HUDEP-2 (cell line): ENCODE measurements around the gene PHF3.

Experiments used
- DNase-seq, 76 experiments: peaks; one replicate each; lab custom pipeline; 2025; ENCODE audit not compliant: unreplicated experiment in 76 of 76; lab: John Stamatoyannopoulos, UW

Gene PHF3, protein sequence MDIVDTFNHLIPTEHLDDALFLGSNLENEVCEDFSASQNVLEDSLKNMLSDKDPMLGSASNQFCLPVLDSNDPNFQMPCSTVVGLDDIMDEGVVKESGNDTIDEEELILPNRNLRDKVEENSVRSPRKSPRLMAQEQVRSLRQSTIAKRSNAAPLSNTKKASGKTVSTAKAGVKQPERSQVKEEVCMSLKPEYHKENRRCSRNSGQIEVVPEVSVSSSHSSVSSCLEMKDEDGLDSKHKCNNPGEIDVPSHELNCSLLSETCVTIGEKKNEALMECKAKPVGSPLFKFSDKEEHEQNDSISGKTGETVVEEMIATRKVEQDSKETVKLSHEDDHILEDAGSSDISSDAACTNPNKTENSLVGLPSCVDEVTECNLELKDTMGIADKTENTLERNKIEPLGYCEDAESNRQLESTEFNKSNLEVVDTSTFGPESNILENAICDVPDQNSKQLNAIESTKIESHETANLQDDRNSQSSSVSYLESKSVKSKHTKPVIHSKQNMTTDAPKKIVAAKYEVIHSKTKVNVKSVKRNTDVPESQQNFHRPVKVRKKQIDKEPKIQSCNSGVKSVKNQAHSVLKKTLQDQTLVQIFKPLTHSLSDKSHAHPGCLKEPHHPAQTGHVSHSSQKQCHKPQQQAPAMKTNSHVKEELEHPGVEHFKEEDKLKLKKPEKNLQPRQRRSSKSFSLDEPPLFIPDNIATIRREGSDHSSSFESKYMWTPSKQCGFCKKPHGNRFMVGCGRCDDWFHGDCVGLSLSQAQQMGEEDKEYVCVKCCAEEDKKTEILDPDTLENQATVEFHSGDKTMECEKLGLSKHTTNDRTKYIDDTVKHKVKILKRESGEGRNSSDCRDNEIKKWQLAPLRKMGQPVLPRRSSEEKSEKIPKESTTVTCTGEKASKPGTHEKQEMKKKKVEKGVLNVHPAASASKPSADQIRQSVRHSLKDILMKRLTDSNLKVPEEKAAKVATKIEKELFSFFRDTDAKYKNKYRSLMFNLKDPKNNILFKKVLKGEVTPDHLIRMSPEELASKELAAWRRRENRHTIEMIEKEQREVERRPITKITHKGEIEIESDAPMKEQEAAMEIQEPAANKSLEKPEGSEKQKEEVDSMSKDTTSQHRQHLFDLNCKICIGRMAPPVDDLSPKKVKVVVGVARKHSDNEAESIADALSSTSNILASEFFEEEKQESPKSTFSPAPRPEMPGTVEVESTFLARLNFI (N-terminal part only)

DNA sequence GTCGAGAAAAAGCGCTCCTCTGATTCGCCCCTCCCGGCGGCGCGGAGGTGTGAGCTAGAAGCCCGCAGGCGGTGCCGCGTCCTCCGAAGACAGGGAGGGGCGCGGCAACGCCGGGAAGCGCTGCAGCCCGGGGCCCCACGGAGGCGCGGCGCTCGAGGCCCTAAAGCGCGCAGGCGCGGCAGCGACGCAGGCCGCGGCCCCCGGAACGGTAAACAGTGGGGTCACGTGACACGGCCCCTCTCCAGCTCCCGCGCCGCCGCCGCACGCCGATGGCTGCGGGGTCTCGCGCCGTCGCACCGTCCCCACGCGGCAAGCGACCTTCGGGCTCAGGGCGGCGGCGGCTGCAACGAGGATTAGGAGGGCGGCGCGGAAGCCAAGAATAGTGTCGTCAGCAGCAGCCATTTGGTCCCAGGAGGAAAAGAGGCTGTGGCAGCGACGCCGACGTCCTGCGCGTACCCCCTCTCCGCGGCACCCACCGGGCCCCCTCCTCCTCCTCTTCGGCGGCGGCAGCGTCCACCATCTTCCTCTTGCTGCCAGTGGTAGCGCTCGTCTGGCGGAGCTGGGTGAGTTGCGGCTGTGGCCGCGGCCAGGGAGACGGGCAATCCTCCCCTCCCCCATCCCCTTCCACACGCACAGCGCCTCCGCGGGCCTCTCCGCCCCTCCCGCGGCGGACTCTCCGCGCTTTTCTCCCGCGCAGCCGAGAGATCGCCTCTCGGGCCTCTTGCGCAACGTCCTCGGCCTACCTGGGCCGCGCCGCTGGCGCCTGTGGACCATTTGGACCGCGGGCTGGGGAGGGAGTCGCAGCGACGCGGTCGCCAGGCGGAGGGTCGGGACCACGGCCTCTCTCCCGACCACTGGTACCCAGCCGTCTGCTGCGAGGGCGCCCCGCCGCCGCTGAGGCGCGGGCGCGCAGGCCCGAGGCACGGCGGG, at the start of gene PHF3:
TSS of gene PHF3 (plus strand) at position 215 of the 930 bp plus-strand sequence. CDS start 10,750 bp downstream, outside the sequence.
- DNase-seq = peak in 75 of 76 experiments; percentile 39 to 93 (median 86)

DNA sequence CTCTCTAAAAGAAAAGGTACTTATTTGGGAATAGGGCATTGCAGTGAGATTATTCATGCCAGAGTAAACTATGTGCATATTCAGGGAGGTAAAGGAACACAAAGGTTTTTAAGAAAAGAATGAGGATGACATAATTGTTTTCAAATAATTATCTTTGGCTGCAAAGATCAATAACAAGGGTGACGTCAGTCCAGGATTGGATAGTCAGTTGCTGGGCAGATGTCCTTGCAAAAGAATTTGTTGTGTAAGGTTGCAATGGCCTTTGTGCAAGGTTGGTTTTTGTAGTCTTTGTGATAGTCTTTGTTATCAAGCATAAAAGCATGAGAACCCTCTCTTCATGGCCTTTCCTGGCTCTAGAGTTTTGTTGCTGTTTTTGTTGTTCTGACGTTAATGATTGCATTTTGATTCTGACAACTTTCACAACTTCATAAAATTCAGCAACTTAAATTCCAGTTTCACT, 45.6 kb upstream of the PHF3 start:
- DNase-seq = no peak

DNA sequence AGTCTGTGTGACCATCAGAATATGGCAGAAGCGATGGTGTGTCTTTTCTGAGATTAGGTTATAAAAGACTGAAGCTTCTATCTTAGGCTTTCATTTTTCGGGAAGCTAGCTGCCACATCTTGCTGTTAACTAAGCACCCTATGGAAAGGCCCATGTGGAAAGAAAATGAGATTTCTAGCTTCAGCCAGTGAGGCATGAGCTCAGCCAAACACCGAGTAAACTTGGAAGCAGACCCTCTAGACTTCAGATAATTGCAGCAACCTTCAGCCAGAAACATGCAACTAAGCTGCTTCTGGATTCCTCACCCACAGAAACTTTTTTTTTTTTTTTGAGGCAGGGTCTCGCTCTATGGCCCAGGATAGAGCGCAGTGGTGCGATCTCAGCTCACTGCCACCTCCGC, 42.7 kb upstream of the PHF3 start:
- DNase-seq = no peak

DNA sequence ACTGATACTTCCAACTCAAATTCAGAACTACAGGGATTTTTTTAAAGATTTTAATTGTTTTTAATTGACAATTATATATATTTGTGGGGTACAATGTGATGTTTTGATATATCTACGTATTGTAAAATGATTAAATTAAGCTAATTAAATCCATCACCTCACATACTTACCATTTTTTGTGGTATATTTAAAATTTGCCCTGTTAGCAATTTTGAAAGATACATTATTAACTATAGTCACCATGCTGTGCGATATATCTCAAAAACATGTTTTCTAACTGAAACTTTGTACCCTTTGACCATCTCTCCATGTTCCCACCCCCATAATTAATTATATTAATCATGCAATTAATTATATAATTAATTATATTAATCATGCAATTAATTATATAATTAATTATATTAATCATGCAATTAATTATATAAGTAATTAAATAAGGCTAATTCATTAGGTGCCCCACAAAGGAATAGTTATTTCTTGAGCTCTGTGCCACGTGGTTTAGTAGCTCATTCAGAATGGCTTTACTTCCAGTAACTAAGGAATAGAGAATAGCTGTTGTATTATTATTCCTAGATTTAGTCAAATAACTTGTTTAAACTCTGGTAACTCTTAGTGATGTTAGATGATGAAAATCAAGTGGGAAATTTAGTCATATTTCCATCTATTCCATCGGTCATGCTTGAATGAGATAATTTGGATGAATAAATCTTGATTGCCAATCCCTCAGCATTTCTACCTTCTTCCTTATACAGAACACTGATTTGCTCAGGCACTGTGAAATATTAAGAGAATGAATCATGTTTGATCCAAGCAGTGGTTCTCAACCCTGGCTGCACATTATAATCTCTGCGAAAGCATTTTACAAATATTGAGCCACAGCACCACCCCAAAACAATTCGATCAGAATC, 38.2 kb upstream of the PHF3 start:
- no peak for DNase-seq

DNA sequence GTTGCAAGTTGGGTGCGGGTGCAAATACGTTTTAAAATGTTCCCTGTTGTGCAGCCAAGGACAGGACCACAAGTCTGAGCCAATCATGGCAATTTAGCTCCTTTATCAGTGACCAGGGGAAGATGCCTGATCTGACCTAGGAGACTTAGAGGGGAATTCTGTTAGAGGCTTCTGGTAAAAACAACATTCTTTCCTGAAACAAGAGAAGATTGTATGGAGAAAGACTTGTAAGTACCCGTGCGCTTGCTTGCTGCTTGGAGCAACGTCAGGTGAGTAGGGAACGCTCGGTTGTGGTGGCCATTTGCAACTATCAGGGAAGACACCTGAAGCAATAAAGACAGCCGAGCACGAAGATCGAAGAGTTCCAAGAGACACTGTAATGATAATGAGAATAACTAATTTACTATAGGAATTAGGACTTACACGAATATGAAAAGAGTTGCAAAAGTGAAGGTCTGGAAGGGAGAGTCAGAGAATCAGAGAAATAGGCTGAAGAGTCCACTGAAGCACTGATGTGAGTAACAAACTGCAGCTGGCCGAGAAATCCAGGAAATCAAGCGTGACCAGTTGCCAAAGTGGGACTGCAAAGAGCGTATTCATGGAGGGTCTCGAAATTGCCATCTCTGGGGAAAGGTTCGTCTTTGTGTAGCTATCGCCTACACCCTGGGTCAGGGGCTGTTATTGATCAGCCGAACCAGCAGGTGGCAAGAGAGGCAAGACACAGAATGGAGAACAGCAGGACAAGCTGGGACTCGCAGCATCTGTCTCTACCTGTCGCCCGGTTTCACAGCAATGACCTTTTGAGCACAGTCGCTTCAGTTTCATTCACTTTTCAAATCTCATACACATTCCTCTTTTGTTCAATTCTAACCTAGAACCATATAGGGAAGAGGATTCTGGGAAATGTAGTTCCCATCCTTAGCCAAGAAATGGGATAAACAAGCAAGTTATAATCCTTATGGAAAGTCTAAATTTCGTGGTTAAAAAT, 37.3 kb upstream of the PHF3 start:
- DNase-seq = peak in 69 of 76 experiments; percentile 10 to 81 (median 54)

DNA sequence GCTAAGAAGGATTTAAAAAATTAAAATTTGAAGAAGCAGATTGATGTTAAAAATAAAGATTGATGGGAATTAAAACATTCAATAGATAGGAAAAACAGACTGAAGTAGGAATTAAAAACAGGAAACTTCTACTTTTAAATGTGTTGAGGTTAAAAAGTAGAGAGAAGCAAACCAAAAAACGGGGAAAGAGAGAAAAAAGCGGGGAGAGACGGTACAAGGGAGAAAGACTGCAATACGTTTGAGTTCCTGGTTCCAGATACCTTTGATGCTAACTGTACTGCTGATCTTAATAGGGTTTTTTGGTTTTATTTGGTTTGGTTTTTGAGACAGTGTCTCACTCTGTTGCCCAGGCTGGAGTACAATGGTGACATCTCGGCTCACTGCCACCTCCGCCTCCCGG, 36.4 kb upstream of the PHF3 start:
- DNase-seq = no peak

DNA sequence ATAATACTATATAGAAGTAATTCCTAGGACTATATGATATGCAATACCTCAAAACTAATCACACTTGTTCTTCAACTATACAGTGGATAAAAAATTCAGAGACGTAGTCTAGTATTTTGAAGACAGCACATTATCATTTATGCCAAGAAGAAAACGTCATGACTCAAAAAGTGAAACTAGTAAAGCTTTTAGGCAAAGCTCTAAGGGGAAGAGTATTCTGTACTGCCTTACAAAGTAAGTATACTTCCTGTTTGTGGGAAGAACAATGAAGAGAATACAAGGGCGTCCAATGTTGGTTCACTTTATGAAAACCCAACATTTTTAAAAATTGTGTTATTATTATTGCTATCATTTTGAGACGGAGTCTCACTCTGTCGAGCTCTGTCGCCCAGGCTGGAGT, 35.5 kb upstream of the PHF3 start:
- DNase-seq = no peak

DNA sequence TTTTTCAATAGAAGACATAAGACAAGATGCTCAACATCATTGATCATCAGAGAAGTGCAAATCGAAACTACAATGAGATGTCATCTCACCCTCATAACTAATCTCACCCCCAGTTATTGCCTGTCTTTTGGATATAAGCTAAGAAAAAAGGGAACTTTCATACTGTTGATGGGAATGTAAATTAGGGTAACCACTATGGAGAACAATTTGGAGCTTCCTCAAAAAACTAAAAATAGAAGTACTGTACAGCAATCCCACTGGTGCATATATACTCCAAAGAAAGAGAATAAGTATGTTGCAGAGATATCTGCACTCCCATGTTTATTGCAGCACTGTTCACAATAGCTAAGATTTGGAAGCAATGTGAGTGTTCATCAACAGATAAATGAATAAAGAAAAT, 26.4 kb upstream of the PHF3 start:
- DNase-seq = no peak

DNA sequence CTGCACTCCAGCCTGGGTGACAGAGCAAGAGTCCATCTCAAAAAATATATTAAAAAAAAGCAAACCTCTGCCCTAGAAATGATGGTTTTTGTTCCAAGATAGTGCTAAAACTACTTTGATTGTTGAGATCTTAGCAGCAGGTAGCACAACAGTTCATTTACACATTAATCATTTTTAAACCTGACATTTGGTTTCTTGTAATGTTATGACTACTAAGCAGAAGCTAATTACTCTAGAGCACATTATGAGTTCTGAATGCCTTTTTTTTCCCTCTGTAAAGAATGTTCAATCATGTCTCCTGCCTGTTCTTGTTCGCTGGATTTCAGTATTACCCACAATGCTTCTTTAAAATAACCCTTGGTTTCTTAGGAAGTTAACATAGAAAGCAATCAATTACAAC, 24.7 kb upstream of the PHF3 start:
- no peak for DNase-seq

DNA sequence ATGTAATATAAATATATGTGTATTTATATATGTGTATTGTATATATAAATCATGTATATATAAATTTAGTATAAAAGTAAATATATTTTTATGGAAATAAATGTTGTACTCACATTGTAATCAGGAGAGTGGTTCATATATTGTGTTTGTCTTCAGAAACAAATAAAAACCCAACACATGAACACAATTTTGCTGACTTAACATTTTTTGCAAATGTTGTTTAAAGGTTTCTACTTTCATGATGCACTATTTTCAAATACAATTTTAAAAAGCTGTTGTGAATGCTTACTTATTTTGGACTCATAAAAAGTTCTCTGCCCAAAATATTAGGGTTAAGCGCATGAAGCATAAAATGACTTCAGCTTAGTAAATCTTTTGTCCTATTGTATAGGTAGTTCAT, 24.0 kb upstream of the PHF3 start:
- DNase-seq = no peak

DNA sequence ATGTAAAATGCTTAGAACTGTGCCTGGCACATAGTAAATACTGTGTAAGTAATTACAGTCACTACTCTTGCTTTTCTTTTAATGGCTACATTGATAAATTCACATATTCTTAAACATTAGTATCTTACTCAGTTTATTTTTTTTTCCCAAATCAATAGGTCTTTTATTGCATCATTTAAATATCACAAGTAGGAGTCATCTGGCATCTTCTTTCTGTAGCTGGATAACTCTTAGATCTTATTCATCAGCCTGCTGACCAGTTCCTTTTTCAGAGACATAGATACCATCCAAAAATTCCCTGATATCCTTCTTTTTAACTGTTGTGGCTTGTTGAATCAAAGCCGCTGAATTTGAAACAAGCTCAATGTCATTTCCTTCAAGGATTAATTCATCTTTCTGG, 20.0 kb upstream of the PHF3 start:
- no peak for DNase-seq

DNA sequence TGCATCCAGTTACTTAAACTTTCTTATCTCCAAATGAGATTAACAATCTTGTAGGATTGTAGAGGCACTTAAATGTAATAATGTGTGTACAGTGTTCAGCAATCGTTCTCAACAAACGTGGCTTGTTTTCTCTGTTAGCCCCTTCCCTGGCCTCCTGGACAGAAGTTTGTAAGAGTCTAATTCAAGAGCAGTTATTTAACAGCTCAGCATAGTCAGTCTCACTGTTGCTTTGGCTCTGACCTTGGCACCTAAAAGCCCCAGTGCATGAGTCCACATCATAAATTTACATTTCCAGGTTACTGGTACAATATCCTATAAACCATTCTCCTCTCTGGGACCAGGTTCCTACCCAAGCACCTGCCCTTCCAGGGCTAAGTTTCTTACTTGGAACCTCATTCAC, 11.5 kb upstream of the PHF3 start:
- DNase-seq = no peak

DNA sequence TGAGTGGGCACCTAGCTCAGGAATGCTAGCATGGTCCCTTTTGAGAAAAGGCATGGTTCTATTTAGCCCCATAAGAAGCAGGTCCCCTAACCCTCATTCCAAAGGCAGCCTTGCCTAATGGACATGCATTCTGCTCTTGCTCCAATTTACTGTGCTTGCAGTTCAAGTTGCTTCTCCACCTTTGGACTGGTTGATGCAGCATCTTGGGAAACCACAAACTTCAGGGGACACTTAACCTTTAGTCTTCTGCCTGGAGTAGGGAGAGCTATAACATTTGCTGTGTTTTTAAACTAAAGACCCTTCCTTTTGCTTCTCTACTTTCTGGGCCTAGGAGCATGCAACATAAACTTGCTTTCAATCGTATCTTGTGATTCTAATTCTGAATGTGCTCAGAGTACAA, 5.1 kb upstream of the PHF3 start:
- DNase-seq = no peak

DNA sequence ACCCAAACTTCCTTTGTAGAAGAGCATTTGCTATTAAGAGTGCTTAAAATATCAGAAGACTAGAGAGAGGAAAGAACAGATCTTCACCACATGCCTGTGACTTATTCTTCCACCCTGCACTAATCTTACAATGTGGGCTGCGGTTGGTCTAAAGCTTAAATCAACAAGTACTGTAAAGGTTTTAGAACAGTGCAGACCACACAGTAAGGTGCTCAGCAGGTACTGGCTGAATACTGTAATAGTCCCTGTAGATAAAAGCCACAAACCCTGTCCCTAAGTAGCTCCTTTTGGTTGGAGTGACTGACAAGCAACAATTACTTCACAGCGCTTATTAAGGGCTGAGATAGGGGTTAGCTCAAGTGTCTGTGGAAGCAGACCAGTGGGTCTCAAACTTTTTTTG, 972 bp upstream of the PHF3 start:
- no peak for DNase-seq

DNA sequence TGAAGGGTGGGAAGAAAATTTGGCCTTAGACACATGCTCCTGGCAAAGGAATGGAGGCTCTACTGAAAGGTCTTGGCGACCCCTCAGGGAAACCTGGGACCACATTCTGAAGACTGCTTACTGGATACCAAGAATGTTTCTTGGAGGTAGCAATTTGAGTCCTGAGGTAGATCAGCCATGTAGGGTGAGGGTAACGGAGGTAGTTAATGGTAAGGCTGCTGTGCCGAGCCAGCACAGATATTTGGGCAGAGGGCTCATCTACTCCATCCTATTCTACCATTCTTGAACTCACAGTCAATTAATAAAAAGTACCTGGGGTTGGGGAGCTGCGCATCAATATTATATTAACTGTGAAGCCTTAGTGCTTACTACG, 401 bp upstream of the PHF3 start:
- peak in 8 of 76 experiments; percentile 31 to 69 (median 52) for DNase-seq

DNA sequence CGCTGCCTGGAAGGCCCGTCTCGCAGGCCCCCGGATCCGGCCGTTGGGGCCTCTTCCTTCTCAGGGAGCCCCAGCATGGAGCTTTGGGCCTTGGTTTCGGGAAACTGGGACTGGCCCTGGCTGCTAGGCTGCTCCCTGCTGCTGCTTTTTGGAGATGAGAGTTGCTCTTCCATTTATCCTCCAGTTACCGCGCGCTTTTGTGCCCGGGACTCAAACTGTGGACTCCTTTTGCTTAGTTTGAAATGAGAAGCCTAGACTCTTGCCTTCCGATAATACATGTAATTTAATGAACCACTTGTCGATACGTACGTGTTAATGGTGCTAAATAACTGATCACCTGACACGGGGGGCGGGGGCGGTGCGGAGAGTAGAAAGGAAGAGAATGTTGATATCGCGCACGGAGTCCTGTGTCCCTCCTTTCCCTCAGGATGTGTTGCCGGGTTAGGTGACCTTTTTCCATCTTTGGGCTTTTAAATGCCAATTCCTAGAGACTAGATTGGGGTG, 968 bp downstream of the PHF3 start:
- peak in 52 of 76 experiments; percentile 5 to 85 (median 49) for DNase-seq

DNA sequence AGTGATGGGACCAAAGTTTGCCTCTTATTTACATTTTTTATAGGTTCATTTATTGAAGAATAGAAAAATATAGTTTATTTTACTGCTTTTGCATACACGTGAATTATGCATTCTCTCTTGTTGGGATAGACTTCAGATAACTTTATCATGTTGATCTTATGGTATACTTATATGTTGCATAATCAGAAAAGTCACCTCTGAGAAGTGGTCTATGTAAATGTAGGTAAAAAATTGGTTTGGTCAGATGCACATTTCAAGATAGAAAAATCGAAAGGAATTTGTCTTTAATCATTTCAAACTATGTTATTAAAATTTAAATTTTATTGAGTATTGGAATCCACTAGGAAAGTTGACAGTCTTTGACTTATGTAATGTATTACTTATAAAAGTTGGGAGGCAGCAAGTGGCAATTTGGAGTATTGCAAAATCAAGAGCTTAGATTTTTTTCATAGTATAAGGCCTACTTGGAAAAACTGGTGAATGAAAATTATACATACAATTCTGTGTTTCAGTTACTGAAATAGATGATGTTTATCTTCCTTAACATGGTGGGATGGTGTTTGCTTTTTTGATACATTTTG, 2.4 kb downstream of the PHF3 start:
- DNase-seq = no peak
